ENCODE measurements around the gene TWIST2. TPM values are rescaled to one million over a fixed set of nuclear protein-coding genes. Genes with fewer than 3 reads are reported as not detected.

Gene TWIST2
- total RNA-seq, 6 donors from 2014 or later, result 10.5 to 29.3 (median 23.4) TPM

DNA sequence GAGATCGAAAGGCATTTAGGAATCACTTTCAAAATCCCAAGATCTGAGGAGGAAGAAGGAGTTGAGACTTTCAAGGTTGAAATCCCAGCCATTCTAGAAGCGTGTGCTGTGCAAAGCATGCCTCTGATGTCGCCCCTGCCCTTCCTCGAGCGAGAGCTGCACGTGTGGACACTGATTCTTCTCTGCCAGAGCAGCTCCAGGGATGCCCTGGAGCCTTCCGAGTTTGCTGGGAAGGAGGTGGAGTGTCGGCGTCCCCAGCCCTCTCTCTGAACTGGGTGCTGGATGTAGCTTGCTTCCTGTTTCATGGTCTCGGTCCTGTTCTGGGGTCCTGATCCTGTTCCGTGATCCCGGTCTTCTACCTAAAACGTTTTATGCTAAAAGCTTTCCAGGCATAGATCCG, 76.1 kb downstream of the TWIST2 start:
- DNase-seq, result peak in 1 of 2 donors; percentile 8
- 82 to 87% methylated on average over 10 to 14 of the region's 14 CpGs for WGBS, 2 donors

DNA sequence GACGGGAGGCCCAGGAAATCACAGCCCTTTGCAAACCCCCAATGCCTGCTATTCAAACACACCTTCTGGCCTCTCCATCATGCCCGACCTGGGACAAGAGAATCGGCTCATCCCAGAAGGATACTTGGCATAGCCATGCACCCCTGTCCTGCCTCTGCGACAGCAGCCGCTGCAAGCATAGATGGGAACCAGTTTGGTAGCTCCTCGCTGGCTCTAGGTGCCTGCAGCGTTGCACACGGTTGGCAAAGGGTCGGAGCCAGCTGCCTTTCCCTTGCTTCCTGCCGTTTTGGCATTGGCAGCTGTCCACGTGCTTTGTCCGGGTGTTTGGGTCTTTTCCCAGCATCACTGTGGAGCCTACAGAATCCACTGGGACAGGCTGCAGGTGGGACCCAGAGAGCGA, 76.9 kb downstream of the TWIST2 start:
- 45 to 66% methylated on average over 5 to 13 of the region's 13 CpGs for WGBS, 2 donors
- no peaks in the 10 kb centered on the region for H3K27me3 ChIP-seq
- ATAC-seq (ENCODE audit: low FRiP score in 2 of 2) (no peak), DNase-seq (no peak)
- no peak for TF ChIP-seq POLR2A (IDR thresholded peaks at IDR 0.05)
- no peak for TF ChIP-seq POLR2AphosphoS5 (IDR thresholded peaks at IDR 0.05)
- TF ChIP-seq, protein P1, sequence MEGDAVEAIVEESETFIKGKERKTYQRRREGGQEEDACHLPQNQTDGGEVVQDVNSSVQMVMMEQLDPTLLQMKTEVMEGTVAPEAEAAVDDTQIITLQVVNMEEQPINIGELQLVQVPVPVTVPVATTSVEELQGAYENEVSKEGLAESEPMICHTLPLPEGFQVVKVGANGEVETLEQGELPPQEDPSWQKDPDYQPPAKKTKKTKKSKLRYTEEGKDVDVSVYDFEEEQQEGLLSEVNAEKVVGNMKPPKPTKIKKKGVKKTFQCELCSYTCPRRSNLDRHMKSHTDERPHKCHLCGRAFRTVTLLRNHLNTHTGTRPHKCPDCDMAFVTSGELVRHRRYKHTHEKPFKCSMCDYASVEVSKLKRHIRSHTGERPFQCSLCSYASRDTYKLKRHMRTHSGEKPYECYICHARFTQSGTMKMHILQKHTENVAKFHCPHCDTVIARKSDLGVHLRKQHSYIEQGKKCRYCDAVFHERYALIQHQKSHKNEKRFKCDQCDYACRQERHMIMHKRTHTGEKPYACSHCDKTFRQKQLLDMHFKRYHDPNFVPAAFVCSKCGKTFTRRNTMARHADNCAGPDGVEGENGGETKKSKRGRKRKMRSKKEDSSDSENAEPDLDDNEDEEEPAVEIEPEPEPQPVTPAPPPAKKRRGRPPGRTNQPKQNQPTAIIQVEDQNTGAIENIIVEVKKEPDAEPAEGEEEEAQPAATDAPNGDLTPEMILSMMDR (IDR thresholded peaks at IDR 0.05), result no peak
- no peak for TF ChIP-seq EP300 (IDR thresholded peaks at IDR 0.05)
- H3K4me3 ChIP-seq, result no peak overlapping the region
- no peaks in the 10 kb centered on the region for H3K9me3 ChIP-seq
- H3K36me3 ChIP-seq, result no peaks in the 10 kb centered on the region
- H3K4me1 ChIP-seq, result no peaks in the 10 kb centered on the region
- no peak overlapping the region for H3K27ac ChIP-seq

More for the DNA sequence above, 76.1 kb downstream of the TWIST2 start:
- Histone ChIP-seq H3K27me3 (no peaks in the 10 kb centered on the region), H3K27ac (no peak overlapping the region), H3K36me3 (no peaks in the 10 kb centered on the region), H3K9me3 (no peaks in the 10 kb centered on the region), H3K4me1 (no peaks in the 10 kb centered on the region), H3K4me3 (no peak overlapping the region)
- ATAC-seq (ENCODE audit: low FRiP score in 2 of 2), result no peak
- TF ChIP-seq EP300 (IDR thresholded peaks at IDR 0.05) (no peak), POLR2AphosphoS5 (IDR thresholded peaks at IDR 0.05) (no peak), POLR2A (IDR thresholded peaks at IDR 0.05) (no peak)
- TF ChIP-seq, protein P1 (IDR thresholded peaks at IDR 0.05), result no peak

DNA sequence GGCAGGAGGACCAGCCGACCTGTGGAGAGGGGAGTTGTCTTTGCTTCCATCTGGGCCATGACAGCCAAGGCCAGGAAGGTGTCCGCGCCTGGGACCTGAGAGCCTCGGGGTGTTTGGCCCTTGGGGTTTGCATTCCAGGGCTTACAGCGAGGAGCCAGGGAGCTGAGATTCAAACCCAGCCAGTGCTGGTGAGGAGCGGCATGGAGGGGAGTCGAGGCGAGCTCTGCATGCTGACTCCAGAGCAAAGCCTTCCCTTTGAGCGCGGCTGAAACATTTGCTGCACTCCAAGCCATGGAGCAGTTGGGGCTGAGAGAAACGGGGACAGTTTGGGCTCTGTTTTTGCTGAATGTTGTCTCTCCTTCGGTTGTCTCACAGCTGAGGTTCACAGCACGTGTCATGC, 77.4 kb downstream of the TWIST2 start:
- TF ChIP-seq, protein P1 (IDR thresholded peaks at IDR 0.05), result no peak
- no peak for TF ChIP-seq POLR2AphosphoS5 (IDR thresholded peaks at IDR 0.05)
- TF ChIP-seq EP300 (IDR thresholded peaks at IDR 0.05), result no peak
- TF ChIP-seq POLR2A (IDR thresholded peaks at IDR 0.05), result no peak
- no peaks in the 10 kb centered on the region for H3K27me3 ChIP-seq
- ATAC-seq (ENCODE audit: low FRiP score in 2 of 2), result no peak
- no peaks in the 10 kb centered on the region for H3K36me3 ChIP-seq
- DNase-seq, result no peak
- H3K27ac ChIP-seq, result no peak overlapping the region
- no peak overlapping the region for H3K4me3 ChIP-seq
- no peaks in the 10 kb centered on the region for H3K4me1 ChIP-seq
- H3K9me3 ChIP-seq, result no peaks in the 10 kb centered on the region
- 71 to 77% methylated on average over 4 to 7 of the region's 13 CpGs for WGBS, 2 donors

DNA sequence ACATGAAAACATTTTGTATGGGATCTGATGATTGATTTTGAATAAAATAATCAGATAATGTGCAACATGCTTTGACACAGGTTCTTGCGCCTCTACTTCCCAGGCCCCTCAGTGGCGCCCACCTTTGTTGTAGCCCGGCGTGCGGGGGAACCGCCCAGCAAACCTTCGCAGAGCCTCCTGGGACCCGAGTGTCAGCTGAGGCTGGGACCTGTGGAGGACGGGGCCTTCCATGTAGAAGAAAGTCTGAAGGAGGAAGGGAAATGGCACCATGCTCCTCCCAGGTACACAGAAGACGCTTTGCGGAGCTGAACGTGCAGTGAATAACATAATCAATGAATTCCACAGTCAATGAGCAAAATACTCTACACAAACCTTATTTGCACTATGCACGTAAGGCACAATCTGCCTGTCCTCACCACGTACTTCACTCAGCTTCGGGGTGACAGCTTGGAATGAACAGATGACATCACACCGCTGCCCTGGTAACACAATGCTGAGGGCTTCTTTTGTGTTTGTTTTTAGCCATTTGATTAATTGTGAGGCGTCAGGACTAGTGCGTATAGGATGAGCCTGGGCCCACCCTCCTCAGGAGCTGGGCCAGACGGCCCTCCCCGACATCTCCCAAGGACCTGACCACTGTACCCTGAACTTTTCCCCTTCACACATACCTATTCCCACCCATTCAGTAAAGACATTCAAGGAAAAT, 78.1 kb downstream of the TWIST2 start:
- TF ChIP-seq EP300 (IDR thresholded peaks at IDR 0.05) (no peak), POLR2AphosphoS5 (IDR thresholded peaks at IDR 0.05) (no peak), POLR2A (IDR thresholded peaks at IDR 0.05) (no peak)
- TF ChIP-seq, protein P1 (IDR thresholded peaks at IDR 0.05), result no peak
- 80 to 81% methylated on average over 20 of the region's 20 CpGs for WGBS, 2 donors
- H3K27me3 ChIP-seq, result no peaks in the 10 kb centered on the region
- no peak for DNase-seq
- no peaks in the 10 kb centered on the region for H3K4me1 ChIP-seq
- no peak for ATAC-seq (ENCODE audit: low FRiP score in 2 of 2)
- H3K36me3 ChIP-seq, result no peaks in the 10 kb centered on the region
- no peak overlapping the region for H3K4me3 ChIP-seq
- H3K27ac ChIP-seq, result no peak overlapping the region
- no peaks in the 10 kb centered on the region for H3K9me3 ChIP-seq
